ENCODE data around the gene ZNF800. TPM values are rescaled to one million over a fixed set of nuclear protein-coding genes. Genes with fewer than 3 reads are reported as not detected.

The ZNF800 gene
- polyA plus RNA-seq, 1 donor (not counting 4 experiments of a cell fraction or from before 2014, with no cell fraction given): 18.0 TPM

DNA sequence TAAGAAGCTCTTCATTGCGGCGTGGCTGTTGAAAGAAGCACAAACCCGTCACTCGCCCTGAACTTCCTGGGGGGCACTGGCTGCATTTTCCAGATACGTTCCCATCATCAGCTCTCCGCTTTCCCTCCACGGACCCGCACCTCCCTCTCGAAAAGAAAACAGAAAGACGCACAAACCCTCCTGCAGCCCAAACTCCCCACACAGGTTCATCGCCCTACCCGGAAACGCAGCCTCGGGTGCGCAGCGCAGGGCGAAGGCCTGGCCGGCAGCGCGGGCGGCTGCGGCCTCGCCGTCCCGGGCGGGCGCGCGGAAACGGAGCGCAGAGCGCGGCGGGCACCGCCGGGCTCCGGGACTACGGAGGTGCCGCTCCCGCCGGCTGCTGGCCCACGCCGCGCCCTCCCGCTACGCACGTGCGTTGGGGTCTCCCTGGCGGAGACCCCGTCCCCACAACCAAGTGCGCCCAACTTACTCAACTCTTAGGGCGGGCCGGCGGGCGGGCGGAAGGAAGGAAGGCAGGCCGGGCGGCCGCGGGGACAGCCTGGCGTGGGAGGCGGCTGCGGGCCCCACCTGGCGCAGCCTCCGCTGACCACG is 822 bp downstream of the ZNF800 start:
- dilution Hi-C loops (cut with MboI; ENCODE audit: extremely low pct_ligation_motif_present, low sequenced_read_pairs): no loop called here
- peaks cover 1 to 4% of the 10 kb centered on the region in 2 experiments for H3K36me3 ChIP-seq (ENCODE audit: control insufficient read depth in 2 of 2, extremely low read depth in 1 of 2, insufficient read depth in 2 of 2, low read length in 2 of 2)
- H3K9ac ChIP-seq (ENCODE audit: control insufficient read depth, extremely low read depth, insufficient read depth, low read length): peak overlapping the region; percentile 89
- FAIRE-seq: no peak
- H3K4me2 ChIP-seq (ENCODE audit: control insufficient read depth, extremely low read depth, insufficient read depth, low read depth, low read length): peak overlapping the region; percentile 93
- H3K79me2 ChIP-seq (ENCODE audit: control insufficient read depth, insufficient read depth, low read length): peaks cover 55% of the 10 kb centered on the region
- peaks cover 14% of the 10 kb centered on the region for H3K4me1 ChIP-seq (ENCODE audit: control insufficient read depth, extremely low read depth, insufficient read depth, low read length)
- H3K9me3 ChIP-seq (ENCODE audit: control insufficient read depth, low read depth, low read length): no peaks in the 10 kb centered on the region
- no peak for TF ChIP-seq EZH2 (IDR thresholded peaks at IDR 0.05; ENCODE audit: low read length)
- TF ChIP-seq, protein P1, sequence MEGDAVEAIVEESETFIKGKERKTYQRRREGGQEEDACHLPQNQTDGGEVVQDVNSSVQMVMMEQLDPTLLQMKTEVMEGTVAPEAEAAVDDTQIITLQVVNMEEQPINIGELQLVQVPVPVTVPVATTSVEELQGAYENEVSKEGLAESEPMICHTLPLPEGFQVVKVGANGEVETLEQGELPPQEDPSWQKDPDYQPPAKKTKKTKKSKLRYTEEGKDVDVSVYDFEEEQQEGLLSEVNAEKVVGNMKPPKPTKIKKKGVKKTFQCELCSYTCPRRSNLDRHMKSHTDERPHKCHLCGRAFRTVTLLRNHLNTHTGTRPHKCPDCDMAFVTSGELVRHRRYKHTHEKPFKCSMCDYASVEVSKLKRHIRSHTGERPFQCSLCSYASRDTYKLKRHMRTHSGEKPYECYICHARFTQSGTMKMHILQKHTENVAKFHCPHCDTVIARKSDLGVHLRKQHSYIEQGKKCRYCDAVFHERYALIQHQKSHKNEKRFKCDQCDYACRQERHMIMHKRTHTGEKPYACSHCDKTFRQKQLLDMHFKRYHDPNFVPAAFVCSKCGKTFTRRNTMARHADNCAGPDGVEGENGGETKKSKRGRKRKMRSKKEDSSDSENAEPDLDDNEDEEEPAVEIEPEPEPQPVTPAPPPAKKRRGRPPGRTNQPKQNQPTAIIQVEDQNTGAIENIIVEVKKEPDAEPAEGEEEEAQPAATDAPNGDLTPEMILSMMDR (optimal IDR thresholded peaks at IDR 0.05 in 1 of 3, IDR thresholded peaks at IDR 0.05 in 1 of 3, conservative IDR thresholded peaks at IDR 0.05 in 1 of 3; ENCODE audit: extremely low read depth in 1 of 3, insufficient read depth in 2 of 3, low read length in 3 of 3): no peak
- no peaks in the 10 kb centered on the region for H4K20me1 ChIP-seq (ENCODE audit: control insufficient read depth, extremely low read depth, insufficient read depth, low read length)
- no peak for DNase-seq (ENCODE audit: low read depth, low spot score)
- H2AFZ ChIP-seq (ENCODE audit: control insufficient read depth, low read length): peak overlapping the region; percentile 56
- H3K27me3 ChIP-seq (ENCODE audit: control insufficient read depth, extremely low read depth, insufficient read depth, low read length): no peaks in the 10 kb centered on the region
- no peaks in the 10 kb centered on the region for H3K9me1 ChIP-seq (ENCODE audit: control insufficient read depth, extremely low read depth, insufficient read depth, low read length)
- H3K27ac ChIP-seq (ENCODE audit: control insufficient read depth, insufficient read depth, low read length): peak overlapping the region; percentile 81
- peak overlapping the region; percentile 85 to 92 (median 88) for H3K4me3 ChIP-seq (ENCODE audit: control insufficient read depth in 2 of 3, extremely low read depth in 1 of 3, insufficient read depth in 2 of 3, low read depth in 1 of 3, low read length in 3 of 3)

DNA sequence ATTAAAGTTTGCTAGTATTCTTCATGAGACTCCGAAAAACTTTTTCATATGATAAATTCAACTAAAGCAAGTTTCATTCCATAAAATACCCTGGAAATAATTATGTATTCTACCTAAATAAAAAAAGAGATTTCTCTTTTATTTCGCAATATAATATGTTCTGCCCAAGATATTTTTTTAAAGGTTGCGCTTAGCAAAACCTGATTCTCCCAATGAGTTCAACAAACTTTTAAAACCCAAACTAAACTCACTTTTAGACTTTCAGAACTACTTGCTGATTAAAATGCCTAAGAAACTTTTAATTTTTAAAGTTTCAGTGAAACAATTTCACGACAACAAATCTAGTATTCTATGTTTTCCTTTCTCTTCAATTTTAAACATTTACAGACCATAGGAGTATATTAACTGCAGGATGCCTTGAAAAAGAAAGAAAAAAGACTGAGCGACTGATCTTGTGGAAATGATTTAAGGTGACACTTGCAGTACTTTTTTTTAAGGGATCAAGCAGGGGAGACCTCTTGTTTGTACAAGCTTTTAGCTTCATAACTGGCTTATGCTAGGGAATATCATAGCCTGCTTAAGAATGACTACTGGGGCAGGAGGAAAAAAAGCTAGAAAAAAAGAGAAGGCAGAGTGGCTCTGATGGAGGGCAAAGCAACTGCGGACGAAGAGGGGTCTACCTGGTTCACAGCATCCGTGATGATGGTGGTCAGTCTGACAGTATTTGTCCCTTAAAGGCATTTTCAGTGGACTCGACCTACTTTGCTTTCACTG is 1.5 kb downstream of the ZNF800 start:
- H3K9ac ChIP-seq (ENCODE audit: control insufficient read depth, extremely low read depth, insufficient read depth, low read length): peak overlapping the region; percentile 89
- H3K4me2 ChIP-seq (ENCODE audit: control insufficient read depth, extremely low read depth, insufficient read depth, low read depth, low read length): peak overlapping the region; percentile 93
- no peaks in the 10 kb centered on the region for H4K20me1 ChIP-seq (ENCODE audit: control insufficient read depth, extremely low read depth, insufficient read depth, low read length)
- H2AFZ ChIP-seq (ENCODE audit: control insufficient read depth, low read length): peak overlapping the region; percentile 56
- DNase-seq (ENCODE audit: low read depth, low spot score): no peak
- TF ChIP-seq, protein P1 (optimal IDR thresholded peaks at IDR 0.05 in 1 of 3, IDR thresholded peaks at IDR 0.05 in 1 of 3, conservative IDR thresholded peaks at IDR 0.05 in 1 of 3; ENCODE audit: extremely low read depth in 1 of 3, insufficient read depth in 2 of 3, low read length in 3 of 3): no peak
- no peak for TF ChIP-seq EZH2 (IDR thresholded peaks at IDR 0.05; ENCODE audit: low read length)
- dilution Hi-C loops (cut with MboI; ENCODE audit: extremely low pct_ligation_motif_present, low sequenced_read_pairs): no loop called here
- H3K9me3 ChIP-seq (ENCODE audit: control insufficient read depth, low read depth, low read length): no peaks in the 10 kb centered on the region
- peaks cover 1 to 4% of the 10 kb centered on the region in 2 experiments for H3K36me3 ChIP-seq (ENCODE audit: control insufficient read depth in 2 of 2, extremely low read depth in 1 of 2, insufficient read depth in 2 of 2, low read length in 2 of 2)
- no peaks in the 10 kb centered on the region for H3K9me1 ChIP-seq (ENCODE audit: control insufficient read depth, extremely low read depth, insufficient read depth, low read length)
- peak overlapping the region; percentile 81 for H3K27ac ChIP-seq (ENCODE audit: control insufficient read depth, insufficient read depth, low read length)
- peaks cover 14% of the 10 kb centered on the region for H3K4me1 ChIP-seq (ENCODE audit: control insufficient read depth, extremely low read depth, insufficient read depth, low read length)
- H3K79me2 ChIP-seq (ENCODE audit: control insufficient read depth, insufficient read depth, low read length): peaks cover 62% of the 10 kb centered on the region
- no peak for FAIRE-seq
- H3K4me3 ChIP-seq (ENCODE audit: control insufficient read depth in 2 of 3, extremely low read depth in 1 of 3, insufficient read depth in 2 of 3, low read depth in 1 of 3, low read length in 3 of 3): peak overlapping the region; percentile 85 to 92 (median 88)
- no peaks in the 10 kb centered on the region for H3K27me3 ChIP-seq (ENCODE audit: control insufficient read depth, extremely low read depth, insufficient read depth, low read length)
